Cardiac ventricle fibroblast (primary cell): ENCODE measurements around the gene CALN1. TPM values are rescaled to one million over a fixed set of nuclear protein-coding genes. Genes with fewer than 3 reads are reported as not detected.

Experiments
- total RNA-seq: library from RNA; depleted of rRNA; stranded (reverse); fragments of >200 nt; gene quantifications from 2 replicates; pipeline ENCODE4 v1.2.3, GENCODE V29; 2015

The CALN1 gene
- not detected in 2 replicates for total RNA-seq

GRCh38 chr7:72412121-72412618, at the start of gene CALN1:
CALN1 (minus strand) TSS chr7:72412338.

